ENCODE results near the gene CTNNBL1. TPM values are rescaled to one million over a fixed set of nuclear protein-coding genes. Genes with fewer than 3 reads are reported as not detected.

CTNNBL1 gene
- total and polyA plus RNA-seq, 4 donors: 27.7 to 41.9 (median 38.2) TPM

DNA sequence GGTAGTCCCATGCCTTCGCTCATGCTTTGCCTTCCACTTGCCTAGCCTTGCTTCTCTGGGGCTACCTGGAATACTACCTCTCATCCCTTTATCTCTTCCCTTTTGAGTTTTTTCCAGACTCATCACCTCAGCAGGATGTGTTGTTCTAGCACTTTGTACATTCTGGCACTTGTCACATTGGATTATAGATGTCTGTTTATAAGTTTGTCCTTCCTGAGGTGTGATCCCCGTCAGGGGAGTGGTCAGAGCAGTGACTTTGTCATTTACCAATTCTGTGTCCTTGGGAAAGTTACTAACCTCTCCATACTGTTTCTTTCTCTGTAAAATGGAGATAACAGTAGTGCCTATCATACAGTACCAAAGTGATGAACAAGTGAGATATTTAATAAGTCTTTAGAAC lies 66.5 kb downstream of the CTNNBL1 start:
- H3K9me3 ChIP-seq (ENCODE audit: control insufficient read depth, insufficient read depth, low read length): no peaks in the 10 kb centered on the region
- H3K27me3 ChIP-seq (ENCODE audit: control insufficient read depth, insufficient read depth, low read length): no peaks in the 10 kb centered on the region
- no peak for DNase-seq (ENCODE audit: low read depth in 4 of 6, low spot score in 6 of 6)
- H3K4me1 ChIP-seq (ENCODE audit: control insufficient read depth, insufficient read depth, low read length): peaks cover 7% of the 10 kb centered on the region
- H3K4me3 ChIP-seq (ENCODE audit: low read depth, low read length): no peak overlapping the region
- H3K36me3 ChIP-seq (ENCODE audit: control insufficient read depth, insufficient read depth, low read length): no peaks in the 10 kb centered on the region
- 100% methylated on average over 1 of the region's 2 CpGs for WGBS (ENCODE audit: insufficient coverage)
- H3K27ac ChIP-seq (ENCODE audit: low read depth, low read length): no peak overlapping the region

DNA sequence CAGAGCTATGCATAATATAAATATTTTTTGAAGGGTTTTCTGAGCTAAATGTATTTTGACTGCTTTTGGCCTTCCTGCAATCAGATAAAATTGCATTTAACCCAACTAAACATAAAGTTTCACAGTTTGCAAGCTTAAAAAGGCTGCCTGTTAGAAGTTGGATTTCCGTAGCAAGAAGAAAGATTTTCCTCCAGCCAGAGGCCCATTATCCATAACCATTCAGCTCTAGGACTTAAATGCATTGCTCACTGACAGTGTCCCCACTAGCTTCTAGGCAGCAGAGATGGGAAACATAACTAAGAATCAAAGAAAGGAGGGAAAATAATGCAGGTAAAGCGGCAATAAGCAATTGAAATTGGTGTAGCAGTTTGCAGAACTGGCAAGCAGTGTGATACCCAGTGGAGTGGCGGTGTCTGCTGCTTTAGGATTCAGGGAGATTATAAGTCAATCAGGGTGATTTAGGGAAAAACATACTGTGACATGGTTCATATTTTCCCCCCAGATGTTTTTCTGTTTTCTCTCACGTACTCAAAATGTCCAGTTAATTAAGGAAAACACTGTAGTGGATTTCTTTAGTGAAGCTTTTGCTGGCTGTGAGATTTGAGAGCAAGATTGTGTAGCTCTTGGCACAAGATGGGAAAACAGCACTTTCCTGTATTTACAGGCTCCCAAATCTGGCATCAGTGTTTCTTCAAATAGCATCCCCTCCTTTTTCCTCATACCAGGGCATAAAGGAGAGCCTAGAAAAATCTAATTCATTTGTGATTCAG lies 69.1 kb downstream of the CTNNBL1 start:
- H3K4me1 ChIP-seq (ENCODE audit: control insufficient read depth, insufficient read depth, low read length): peaks cover 7% of the 10 kb centered on the region
- peak in 2 of 6 donors; percentile 60 to 62 for DNase-seq (ENCODE audit: low read depth in 4 of 6, low spot score in 6 of 6)
- H3K27ac ChIP-seq (ENCODE audit: low read depth, low read length): no peak overlapping the region
- H3K36me3 ChIP-seq (ENCODE audit: control insufficient read depth, insufficient read depth, low read length): no peaks in the 10 kb centered on the region
- no peaks in the 10 kb centered on the region for H3K9me3 ChIP-seq (ENCODE audit: control insufficient read depth, insufficient read depth, low read length)
- H3K27me3 ChIP-seq (ENCODE audit: control insufficient read depth, insufficient read depth, low read length): no peaks in the 10 kb centered on the region
- no peak overlapping the region for H3K4me3 ChIP-seq (ENCODE audit: low read depth, low read length)
- 38% methylated on average over 1 of the region's 4 CpGs for WGBS (ENCODE audit: insufficient coverage)

DNA sequence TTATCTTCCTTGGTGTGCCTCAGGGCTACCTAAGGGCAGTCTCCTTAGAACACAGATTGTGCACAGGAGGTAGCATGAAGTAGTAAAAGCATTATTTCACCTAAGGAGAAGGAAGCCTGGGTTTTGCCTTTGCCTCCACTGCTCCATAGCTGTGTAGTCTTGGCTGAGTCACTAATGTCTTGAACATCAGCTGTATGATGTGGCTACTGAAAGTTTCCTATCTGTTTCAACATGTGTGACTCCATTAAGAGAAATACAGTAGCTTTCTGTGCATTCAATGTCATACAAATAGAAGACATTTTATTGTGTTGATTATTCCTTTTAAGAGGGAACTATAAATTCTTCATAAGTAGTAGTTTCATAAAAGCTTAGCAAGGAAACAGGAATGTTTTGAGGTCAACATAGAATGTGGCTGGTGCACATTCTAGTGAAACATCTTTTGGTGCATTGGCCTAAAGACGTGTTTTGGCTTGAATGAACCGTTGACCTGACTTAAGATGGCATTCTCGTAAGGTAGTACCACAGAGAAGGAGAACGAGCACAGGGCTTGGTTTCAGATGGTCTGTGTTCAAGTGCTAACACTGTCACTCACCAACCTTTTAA lies 70.6 kb downstream of the CTNNBL1 start:
- 100% methylated on average over 4 of the region's 4 CpGs for WGBS (ENCODE audit: insufficient coverage)
- H3K36me3 ChIP-seq (ENCODE audit: control insufficient read depth, insufficient read depth, low read length): peaks cover 3% of the 10 kb centered on the region
- H3K9me3 ChIP-seq (ENCODE audit: control insufficient read depth, insufficient read depth, low read length): no peaks in the 10 kb centered on the region
- DNase-seq (ENCODE audit: low read depth in 4 of 6, low spot score in 6 of 6): no peak
- no peak overlapping the region for H3K4me3 ChIP-seq (ENCODE audit: low read depth, low read length)
- no peaks in the 10 kb centered on the region for H3K27me3 ChIP-seq (ENCODE audit: control insufficient read depth, insufficient read depth, low read length)
- no peak overlapping the region for H3K27ac ChIP-seq (ENCODE audit: low read depth, low read length)
- H3K4me1 ChIP-seq (ENCODE audit: control insufficient read depth, insufficient read depth, low read length): no peaks in the 10 kb centered on the region

DNA sequence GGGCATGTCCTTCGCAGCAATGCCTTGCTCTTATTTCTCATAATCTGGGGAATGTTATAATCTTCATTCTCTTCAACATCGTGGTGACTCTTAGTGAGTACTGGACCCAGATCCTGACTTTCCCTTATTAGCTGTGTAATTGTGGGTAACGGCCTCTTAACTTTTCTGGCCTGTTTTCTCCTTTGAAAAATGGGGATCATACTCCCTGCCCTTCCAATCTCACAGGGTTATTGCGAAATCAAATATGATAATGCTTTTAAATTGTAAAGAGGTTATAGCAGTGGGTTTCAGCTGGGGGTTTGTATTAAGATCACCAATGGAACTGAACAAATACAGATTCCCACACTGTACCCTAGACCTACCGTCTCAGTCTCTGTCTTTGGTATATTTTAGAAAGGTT lies 77.1 kb downstream of the CTNNBL1 start:
- H3K4me1 ChIP-seq (ENCODE audit: control insufficient read depth, insufficient read depth, low read length): no peaks in the 10 kb centered on the region
- H3K36me3 ChIP-seq (ENCODE audit: control insufficient read depth, insufficient read depth, low read length): peaks cover 3% of the 10 kb centered on the region
- no peak overlapping the region for H3K4me3 ChIP-seq (ENCODE audit: low read depth, low read length)
- H3K9me3 ChIP-seq (ENCODE audit: control insufficient read depth, insufficient read depth, low read length): no peaks in the 10 kb centered on the region
- WGBS (ENCODE audit: insufficient coverage): no CpG with 5 or more reads among the region's 5 CpGs
- H3K27ac ChIP-seq (ENCODE audit: low read depth, low read length): no peak overlapping the region
- no peak for DNase-seq (ENCODE audit: low read depth in 4 of 6, low spot score in 6 of 6)
- H3K27me3 ChIP-seq (ENCODE audit: control insufficient read depth, insufficient read depth, low read length): no peaks in the 10 kb centered on the region

DNA sequence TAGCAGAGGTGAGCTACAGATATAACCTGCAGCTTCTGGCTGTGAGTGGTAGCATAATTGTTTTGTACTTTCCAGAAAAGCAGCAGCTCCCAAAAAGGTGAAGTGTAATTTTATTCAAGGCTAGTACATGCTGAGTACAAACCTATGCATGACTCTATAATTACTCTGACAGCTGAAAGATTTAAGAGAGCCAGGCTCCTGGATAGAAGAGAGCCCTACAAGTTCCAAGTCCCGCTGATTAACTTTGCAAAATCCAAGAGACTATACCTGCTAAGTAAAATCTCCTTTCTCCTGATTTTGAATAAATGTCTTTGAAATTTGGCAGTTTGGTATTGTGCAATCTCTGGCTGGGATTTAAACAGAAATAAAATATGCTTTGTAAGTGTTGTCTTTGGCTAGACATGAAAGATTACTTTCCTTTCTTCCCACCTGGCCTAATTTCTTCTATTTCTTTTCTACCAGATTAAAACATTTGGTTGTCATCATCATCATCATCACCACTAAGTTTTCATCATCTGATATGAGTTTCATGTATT lies 79.5 kb downstream of the CTNNBL1 start:
- DNase-seq (ENCODE audit: low read depth in 4 of 6, low spot score in 6 of 6): no peak
- Histone ChIP-seq H3K4me1 (ENCODE audit: control insufficient read depth, insufficient read depth, low read length) (no peaks in the 10 kb centered on the region), H3K4me3 (ENCODE audit: low read depth, low read length) (no peak overlapping the region), H3K9me3 (ENCODE audit: control insufficient read depth, insufficient read depth, low read length) (no peaks in the 10 kb centered on the region), H3K36me3 (ENCODE audit: control insufficient read depth, insufficient read depth, low read length) (peaks cover 3% of the 10 kb centered on the region), H3K27me3 (ENCODE audit: control insufficient read depth, insufficient read depth, low read length) (no peaks in the 10 kb centered on the region), H3K27ac (ENCODE audit: low read depth, low read length) (no peak overlapping the region)
- WGBS (ENCODE audit: insufficient coverage): no CpG with 5 or more reads among the region's 1 CpG

DNA sequence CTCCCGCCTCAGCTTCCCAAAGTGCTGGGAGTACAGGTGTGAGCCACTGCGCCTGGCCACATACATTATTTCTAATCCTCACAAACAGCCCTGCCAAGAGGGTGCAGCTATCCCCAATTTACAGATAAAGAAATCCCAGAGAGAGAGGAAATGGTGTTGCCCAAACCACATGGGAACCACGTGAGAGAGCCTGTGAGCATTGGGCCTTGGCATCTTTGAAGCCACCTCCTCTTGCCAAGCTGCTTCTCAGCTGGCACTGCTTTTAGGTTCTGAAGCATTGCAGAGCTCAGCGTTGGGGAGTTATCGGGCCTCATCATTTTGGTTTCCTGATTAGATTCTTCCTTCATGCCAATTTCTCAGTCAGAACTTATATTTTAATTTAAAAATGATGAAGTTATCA lies 80.3 kb downstream of the CTNNBL1 start:
- 71% methylated on average over 1 of the region's 5 CpGs for WGBS (ENCODE audit: insufficient coverage)
- no peaks in the 10 kb centered on the region for H3K4me1 ChIP-seq (ENCODE audit: control insufficient read depth, insufficient read depth, low read length)
- no peaks in the 10 kb centered on the region for H3K36me3 ChIP-seq (ENCODE audit: control insufficient read depth, insufficient read depth, low read length)
- no peaks in the 10 kb centered on the region for H3K27me3 ChIP-seq (ENCODE audit: control insufficient read depth, insufficient read depth, low read length)
- peak in 1 of 6 donors; percentile 54 for DNase-seq (ENCODE audit: low read depth in 4 of 6, low spot score in 6 of 6)
- H3K27ac ChIP-seq (ENCODE audit: low read depth, low read length): no peak overlapping the region
- no peaks in the 10 kb centered on the region for H3K9me3 ChIP-seq (ENCODE audit: control insufficient read depth, insufficient read depth, low read length)
- H3K4me3 ChIP-seq (ENCODE audit: low read depth, low read length): no peak overlapping the region

DNA sequence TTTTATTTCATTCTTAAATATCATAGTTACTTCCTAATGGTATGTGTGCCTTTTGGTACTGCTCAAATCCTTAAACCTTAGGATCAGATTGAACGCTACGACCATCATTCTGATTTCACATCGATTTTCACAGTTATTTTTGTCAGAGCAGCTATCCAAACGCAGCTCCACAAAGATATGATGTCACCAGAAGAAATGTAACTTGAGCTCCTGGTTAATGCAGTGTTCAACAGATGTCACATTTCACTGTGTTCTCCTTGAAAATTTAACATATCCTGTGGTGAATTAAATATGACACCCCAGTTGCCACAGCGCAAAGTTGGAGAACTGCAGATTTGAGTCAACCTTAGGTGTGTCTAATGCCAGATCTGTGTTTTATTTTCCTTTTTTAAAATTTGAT lies 81.4 kb downstream of the CTNNBL1 start:
- no peaks in the 10 kb centered on the region for H3K9me3 ChIP-seq (ENCODE audit: control insufficient read depth, insufficient read depth, low read length)
- H3K4me3 ChIP-seq (ENCODE audit: low read depth, low read length): no peak overlapping the region
- H3K27ac ChIP-seq (ENCODE audit: low read depth, low read length): no peak overlapping the region
- WGBS (ENCODE audit: insufficient coverage): 96% methylated on average over 4 of the region's 5 CpGs
- no peaks in the 10 kb centered on the region for H3K27me3 ChIP-seq (ENCODE audit: control insufficient read depth, insufficient read depth, low read length)
- no peaks in the 10 kb centered on the region for H3K36me3 ChIP-seq (ENCODE audit: control insufficient read depth, insufficient read depth, low read length)
- no peak for DNase-seq (ENCODE audit: low read depth in 4 of 6, low spot score in 6 of 6)
- no peaks in the 10 kb centered on the region for H3K4me1 ChIP-seq (ENCODE audit: control insufficient read depth, insufficient read depth, low read length)

DNA sequence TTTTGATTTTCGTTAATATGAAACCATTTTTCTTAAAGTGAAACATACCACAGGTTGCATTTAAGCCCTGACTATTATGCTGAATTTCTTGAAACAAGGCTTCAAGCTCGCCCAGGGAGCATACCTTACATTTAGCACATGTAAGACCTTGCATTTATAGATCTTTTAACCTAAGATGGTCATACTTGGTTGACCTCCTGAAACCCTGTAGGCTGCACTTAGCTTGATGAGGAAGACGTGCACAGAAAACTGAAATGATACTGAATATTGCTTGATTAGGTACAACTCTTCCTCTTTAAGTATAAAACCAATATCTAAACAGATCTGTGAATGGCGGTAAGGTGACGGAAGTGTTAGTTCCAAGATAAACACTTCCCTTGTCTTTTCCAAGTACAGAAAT lies 82.2 kb downstream of the CTNNBL1 start:
- no peaks in the 10 kb centered on the region for H3K9me3 ChIP-seq (ENCODE audit: control insufficient read depth, insufficient read depth, low read length)
- H3K27ac ChIP-seq (ENCODE audit: low read depth, low read length): no peak overlapping the region
- H3K27me3 ChIP-seq (ENCODE audit: control insufficient read depth, insufficient read depth, low read length): no peaks in the 10 kb centered on the region
- no peak overlapping the region for H3K4me3 ChIP-seq (ENCODE audit: low read depth, low read length)
- no peaks in the 10 kb centered on the region for H3K36me3 ChIP-seq (ENCODE audit: control insufficient read depth, insufficient read depth, low read length)
- DNase-seq (ENCODE audit: low read depth in 4 of 6, low spot score in 6 of 6): no peak
- no CpG with 5 or more reads among the region's 5 CpGs for WGBS (ENCODE audit: insufficient coverage)
- H3K4me1 ChIP-seq (ENCODE audit: control insufficient read depth, insufficient read depth, low read length): no peaks in the 10 kb centered on the region

DNA sequence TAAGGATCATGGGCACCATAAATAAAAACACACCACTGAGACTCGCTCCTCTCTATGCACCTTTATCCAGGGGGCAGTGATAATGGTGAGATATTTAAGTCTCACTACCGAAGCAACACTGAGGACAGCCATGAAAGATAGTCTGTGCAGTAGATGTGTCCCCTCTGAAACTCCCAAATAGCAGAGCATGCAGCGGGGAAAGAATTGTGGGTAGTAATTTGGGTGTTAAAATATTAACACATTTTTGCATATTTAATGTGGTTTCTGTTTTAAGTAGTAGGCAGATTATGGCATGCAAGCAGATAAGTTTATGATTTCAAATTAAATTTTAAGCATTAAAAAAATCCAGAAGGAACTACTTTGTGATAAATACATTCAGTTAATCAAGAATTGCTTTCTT lies 82.7 kb downstream of the CTNNBL1 start:
- Histone ChIP-seq H3K4me3 (ENCODE audit: low read depth, low read length) (no peak overlapping the region), H3K27me3 (ENCODE audit: control insufficient read depth, insufficient read depth, low read length) (no peaks in the 10 kb centered on the region), H3K9me3 (ENCODE audit: control insufficient read depth, insufficient read depth, low read length) (no peaks in the 10 kb centered on the region), H3K27ac (ENCODE audit: low read depth, low read length) (no peak overlapping the region), H3K36me3 (ENCODE audit: control insufficient read depth, insufficient read depth, low read length) (no peaks in the 10 kb centered on the region), H3K4me1 (ENCODE audit: control insufficient read depth, insufficient read depth, low read length) (no peaks in the 10 kb centered on the region)
- DNase-seq (ENCODE audit: low read depth in 4 of 6, low spot score in 6 of 6): peak in 1 of 6 donors; percentile 61
- no CpG with 5 or more reads among the region's 3 CpGs for WGBS (ENCODE audit: insufficient coverage)

All from spinal cord (tissue), 10 donors.